Heart left ventricle (tissue), 13 donors: ENCODE results near the gene MINK1.

ENCODE experiments used
- POLR2A ChIP-seq, 2 donors: fragments of 450-650 bp; IDR thresholded peaks; one replicate each; pipeline ENCODE4 v1.6.1; 2017; ENCODE audit warnings: antibody characterized with exemption in 2 of 2, mild to moderate bottlenecking in 2 of 2, moderate library complexity in 2 of 2
- TF ChIP-seq, protein P1 (sequence below), 12 donors: fragments of 200-600 bp; sonication (generic) in 4 of 12; IDR thresholded peaks; one replicate each; pipeline versions ENCODE4 v1.5.0 to v1.8.0; 2018 to 2022; ENCODE audit warnings: antibody characterized with exemption in 12 of 12, mild to moderate bottlenecking in 5 of 12
- donor health status: ischemic (EF 13 %, LVEDD 7.1; RV severe dilation, severe dysfunction).
- donor health status: DM: no; HTN: yes; CAD: no.
- donor health status: DM: no; HTN: no; CAD: no.
- donor health status: ischemic (EF 25% LVEDD 6.9; RV normal size, moderate dysfunction).
- donor health status: ischemic (EF 25% LVEDD 5.7; RV mildly dilated, moderate dysfunction).
- donor health status: ischemic (EF 35%, LVEDD 5.7; RV mildly dilated, moderate dysfunction).
- donor health status: nonischemic (EF 11% LVEDD 7.7; RV severe dilation, severe dysfunction).
- donor health status: DM: yes; HTN: yes; CAD: no.
- donor health status: PGD.
- donor health status: ischemic (EF 29% LVEDD 5.4; RV normal size, mild dysfunction).
- donor health status: nonischemic (EF 23%, LVEDD 6.1; RV moderate dilation, normal function).

DNA sequence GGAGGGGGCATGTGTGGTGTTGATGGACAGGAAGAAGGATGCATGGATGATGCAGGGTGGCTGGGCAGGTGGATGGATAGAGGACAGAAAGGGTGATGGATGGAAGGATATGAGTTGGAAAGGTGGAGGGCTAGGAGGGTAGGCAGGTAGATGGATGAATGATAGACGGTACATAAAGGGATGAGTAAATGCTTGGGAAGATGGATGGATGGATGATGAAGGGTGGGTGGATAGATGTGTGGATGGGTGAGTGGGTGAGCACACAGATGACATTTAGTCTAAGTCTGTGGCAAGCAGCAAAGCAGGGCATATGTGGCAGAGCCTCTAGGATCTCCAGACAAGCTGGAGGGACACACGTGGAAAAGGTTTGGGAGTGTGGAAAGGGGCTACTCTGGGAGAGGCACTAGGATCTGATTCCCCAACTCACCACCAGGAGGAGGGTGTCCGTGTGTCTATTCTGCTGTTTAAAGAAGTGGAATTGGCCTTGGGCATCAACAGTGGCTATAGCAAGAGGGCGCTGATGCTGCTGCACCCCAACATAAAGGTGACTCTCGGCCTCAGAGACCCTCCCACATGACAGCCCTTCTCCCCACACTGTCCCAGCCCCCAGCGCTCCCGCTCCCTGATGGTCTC, 18.0 kb upstream of the MINK1 start:
- TF ChIP-seq POLR2A (IDR thresholded peaks at IDR 0.05), result no peak
- TF ChIP-seq, protein P1, sequence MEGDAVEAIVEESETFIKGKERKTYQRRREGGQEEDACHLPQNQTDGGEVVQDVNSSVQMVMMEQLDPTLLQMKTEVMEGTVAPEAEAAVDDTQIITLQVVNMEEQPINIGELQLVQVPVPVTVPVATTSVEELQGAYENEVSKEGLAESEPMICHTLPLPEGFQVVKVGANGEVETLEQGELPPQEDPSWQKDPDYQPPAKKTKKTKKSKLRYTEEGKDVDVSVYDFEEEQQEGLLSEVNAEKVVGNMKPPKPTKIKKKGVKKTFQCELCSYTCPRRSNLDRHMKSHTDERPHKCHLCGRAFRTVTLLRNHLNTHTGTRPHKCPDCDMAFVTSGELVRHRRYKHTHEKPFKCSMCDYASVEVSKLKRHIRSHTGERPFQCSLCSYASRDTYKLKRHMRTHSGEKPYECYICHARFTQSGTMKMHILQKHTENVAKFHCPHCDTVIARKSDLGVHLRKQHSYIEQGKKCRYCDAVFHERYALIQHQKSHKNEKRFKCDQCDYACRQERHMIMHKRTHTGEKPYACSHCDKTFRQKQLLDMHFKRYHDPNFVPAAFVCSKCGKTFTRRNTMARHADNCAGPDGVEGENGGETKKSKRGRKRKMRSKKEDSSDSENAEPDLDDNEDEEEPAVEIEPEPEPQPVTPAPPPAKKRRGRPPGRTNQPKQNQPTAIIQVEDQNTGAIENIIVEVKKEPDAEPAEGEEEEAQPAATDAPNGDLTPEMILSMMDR (IDR thresholded peaks at IDR 0.05), result no peak
